HT-29 (cell line): ENCODE measurements around the gene OXSR1. TPM values are rescaled to one million over a fixed set of nuclear protein-coding genes. Genes with fewer than 3 reads are reported as not detected.
"Not testable (repeated sequence)": the region's sequence is repeated elsewhere in the genome, so short reads cannot be mapped to it uniquely, and the experiment has no call there.

Source experiments
- DNase-seq: peaks from one replicate; pipeline ENCODE4 v3.0.0-alpha.2; 2015; ENCODE audit warnings: low spot score
- total RNA-seq: library from RNA; depleted of rRNA; stranded (reverse); fragments of >200 nt; shearing (Covaris generic); gene quantifications from 2 replicates; pipeline ENCODE4 v1.2.3, GENCODE V29; 2014

The OXSR1 gene
- total RNA-seq, 1 experiment from 2014 or later: 12.9 TPM

- no peak for DNase-seq
Observed at GRCh38 chr3:38127611-38128302, 37.6 kb upstream of the OXSR1 start.

- DNase-seq: no peak
Observed at GRCh38 chr3:38128303-38128655, 37.1 kb upstream of the OXSR1 start.

- DNase-seq: no peak
Observed at GRCh38 chr3:38129058-38129457, 36.3 kb upstream of the OXSR1 start.

- DNase-seq: no peak
Observed at GRCh38 chr3:38130631-38131065, 34.7 kb upstream of the OXSR1 start.

- DNase-seq: no peak
Observed at GRCh38 chr3:38131621-38132369, 33.5 kb upstream of the OXSR1 start.

GRCh38 chr3:38133209-38133556 lies 32.2 kb upstream of the OXSR1 start:
- DNase-seq: no peak

GRCh38 chr3:38133557-38134405 lies 31.6 kb upstream of the OXSR1 start:
- DNase-seq: peak; percentile 86

- not testable (repeated sequence) for DNase-seq
Observed at GRCh38 chr3:38134517-38135143, 30.7 kb upstream of the OXSR1 start.

- DNase-seq: not testable (repeated sequence)
Observed at GRCh38 chr3:38135621-38136277, 29.6 kb upstream of the OXSR1 start.

GRCh38 chr3:38136393-38136776 lies 29.0 kb upstream of the OXSR1 start:
- DNase-seq: no peak

- peak; percentile 97 for DNase-seq
Observed at GRCh38 chr3:38136777-38137614, 28.3 kb upstream of the OXSR1 start, which contains the start of gene ACAA1. Gene ACAA1, minus strand, starts transcription at chr3:38137127. Its CDS starts 92 bp downstream, at chr3:38137035.

- no peak for DNase-seq
Observed at GRCh38 chr3:38137615-38138348, 27.6 kb upstream of the OXSR1 start.

- DNase-seq: peak; percentile 50
Observed at GRCh38 chr3:38138349-38139190, 26.8 kb upstream of the OXSR1 start, which contains the start of gene MYD88. Gene MYD88, plus strand, starts transcription at chr3:38138661. Its CDS starts 40 bp downstream, at chr3:38138701.

GRCh38 chr3:38139191-38139590 lies 26.1 kb upstream of the OXSR1 start:
- DNase-seq: peak; percentile 37

- DNase-seq: no peak
Observed at GRCh38 chr3:38139652-38140051, 25.7 kb upstream of the OXSR1 start.

- no peak for DNase-seq
Observed at GRCh38 chr3:38140326-38141172, 24.8 kb upstream of the OXSR1 start.

GRCh38 chr3:38141173-38141951 lies 24.0 kb upstream of the OXSR1 start:
- no peak for DNase-seq
